Trophoblast cell (in vitro differentiated cells and primary cell): ENCODE results near the gene NACC1.

Experiments
- DNase-seq, 2 donors: peaks; one replicate each; pipeline ENCODE4 v3.0.0-alpha.2; 2016
- H2AFZ ChIP-seq: 2 replicates; pipeline ENCODE4 v1.6.1; 2013; ENCODE audit warnings: low read length, moderate library complexity, mild to moderate bottlenecking; ENCODE audit not compliant: insufficient read depth, poor library complexity
- H2AK5ac ChIP-seq: 2 replicates; pipeline ENCODE4 v1.6.1; 2013; ENCODE audit warnings: mild to moderate bottlenecking, low read length
- H2BK120ac ChIP-seq: 2 replicates; pipeline ENCODE4 v1.6.1; 2013; ENCODE audit warnings: low read length, mild to moderate bottlenecking, moderate library complexity; ENCODE audit not compliant: insufficient read depth, poor library complexity
- H2BK12ac ChIP-seq: 2 replicates; pipeline ENCODE4 v1.6.1; 2013; ENCODE audit warnings: mild to moderate bottlenecking, low read length, moderate library complexity
- H2BK5ac ChIP-seq: 2 replicates; pipeline ENCODE4 v1.6.1; 2013; ENCODE audit warnings: low read length, low read depth, moderate library complexity, mild to moderate bottlenecking; ENCODE audit not compliant: poor library complexity
- H3K14ac ChIP-seq: 2 replicates; pipeline ENCODE4 v1.6.1; 2013; ENCODE audit warnings: mild to moderate bottlenecking, low read length
- H3K18ac ChIP-seq: 2 replicates; pipeline ENCODE4 v1.6.1; 2013; ENCODE audit warnings: mild to moderate bottlenecking, low read length
- H3K23ac ChIP-seq: 2 replicates; pipeline ENCODE4 v1.6.1; 2013; ENCODE audit warnings: low read length
- H3K27ac ChIP-seq: 2 replicates; pipeline ENCODE4 v1.5.1; 2013; ENCODE audit warnings: low read depth, mild to moderate bottlenecking, inconsistent platforms, low read length, moderate library complexity
- H3K27me3 ChIP-seq: 2 replicates; pipeline ENCODE4 v1.6.1; 2013; ENCODE audit warnings: inconsistent platforms, mild to moderate bottlenecking, low read length, moderate library complexity; ENCODE audit not compliant: insufficient read depth
- H3K36me3 ChIP-seq, 2 experiments: 1 replicate in 1 of 2; 2 replicates in 1 of 2; pipeline ENCODE4 v1.6.1; 2013; ENCODE audit warnings: low read length in 2 of 2, mild to moderate bottlenecking in 2 of 2, moderate library complexity in 1 of 2; ENCODE audit not compliant: insufficient read depth in 2 of 2, control insufficient read depth in 1 of 2
- H3K4ac ChIP-seq: 2 replicates; pipeline ENCODE4 v1.6.1; 2013; ENCODE audit warnings: low read depth, mild to moderate bottlenecking, low read length, moderate library complexity
- H3K4me1 ChIP-seq, 2 experiments: 1 replicate in 1 of 2; 2 replicates in 1 of 2; pipeline ENCODE4 v1.6.1; 2013; ENCODE audit warnings: low read length in 2 of 2, mild to moderate bottlenecking in 2 of 2, moderate library complexity in 1 of 2; ENCODE audit not compliant: insufficient read depth in 2 of 2, control insufficient read depth in 1 of 2
- H3K4me2 ChIP-seq: 2 replicates; pipeline ENCODE4 v1.6.1; 2013; ENCODE audit warnings: inconsistent platforms, mild to moderate bottlenecking, low read length, moderate library complexity
- H3K4me3 ChIP-seq: 2 replicates; pipeline ENCODE4 v1.5.1; 2013; ENCODE audit warnings: mild to moderate bottlenecking, low read depth, low read length, inconsistent platforms
- H3K79me1 ChIP-seq: one replicate; pipeline ENCODE4 v1.6.1; 2013; ENCODE audit warnings: low read length
- H3K79me2 ChIP-seq: 2 replicates; pipeline ENCODE4 v1.6.1; 2013; ENCODE audit warnings: low read length, mild to moderate bottlenecking; ENCODE audit not compliant: control insufficient read depth, insufficient read depth, poor library complexity
- H3K9ac ChIP-seq: 2 replicates; pipeline ENCODE4 v1.6.1; 2013; ENCODE audit warnings: mild to moderate bottlenecking, low read length
- H3K9me3 ChIP-seq: 2 replicates; pipeline ENCODE4 v1.6.1; 2013; ENCODE audit warnings: low read depth, mild to moderate bottlenecking, control low read depth, inconsistent platforms, low read length; ENCODE audit not compliant: insufficient read depth
- H4K12ac ChIP-seq: 2 replicates; pipeline ENCODE4 v1.6.1; 2013; ENCODE audit warnings: low read depth, mild to moderate bottlenecking, low read length, moderate library complexity
- H4K8ac ChIP-seq: 2 replicates; pipeline ENCODE4 v1.6.1; 2013; ENCODE audit warnings: low read depth, mild to moderate bottlenecking, low read length, moderate library complexity
- H4K91ac ChIP-seq: one replicate; pipeline ENCODE4 v1.6.1; 2013; ENCODE audit warnings: low read depth, mild to moderate bottlenecking, low read length, moderate library complexity
- WGBS: extraction: QIAGEN DNeasy Blood & Tissue Kit; methylation state at CpG from one replicate; pipeline ENCODE4 v1.1.7; 2013; ENCODE audit warnings: missing lambda C conversion rate; ENCODE audit not compliant: insufficient read length, insufficient coverage; ENCODE audit errors: extremely low coverage; 5-methylcytosine and 5-hydroxymethylcytosine counted together

The NACC1 gene

DNA sequence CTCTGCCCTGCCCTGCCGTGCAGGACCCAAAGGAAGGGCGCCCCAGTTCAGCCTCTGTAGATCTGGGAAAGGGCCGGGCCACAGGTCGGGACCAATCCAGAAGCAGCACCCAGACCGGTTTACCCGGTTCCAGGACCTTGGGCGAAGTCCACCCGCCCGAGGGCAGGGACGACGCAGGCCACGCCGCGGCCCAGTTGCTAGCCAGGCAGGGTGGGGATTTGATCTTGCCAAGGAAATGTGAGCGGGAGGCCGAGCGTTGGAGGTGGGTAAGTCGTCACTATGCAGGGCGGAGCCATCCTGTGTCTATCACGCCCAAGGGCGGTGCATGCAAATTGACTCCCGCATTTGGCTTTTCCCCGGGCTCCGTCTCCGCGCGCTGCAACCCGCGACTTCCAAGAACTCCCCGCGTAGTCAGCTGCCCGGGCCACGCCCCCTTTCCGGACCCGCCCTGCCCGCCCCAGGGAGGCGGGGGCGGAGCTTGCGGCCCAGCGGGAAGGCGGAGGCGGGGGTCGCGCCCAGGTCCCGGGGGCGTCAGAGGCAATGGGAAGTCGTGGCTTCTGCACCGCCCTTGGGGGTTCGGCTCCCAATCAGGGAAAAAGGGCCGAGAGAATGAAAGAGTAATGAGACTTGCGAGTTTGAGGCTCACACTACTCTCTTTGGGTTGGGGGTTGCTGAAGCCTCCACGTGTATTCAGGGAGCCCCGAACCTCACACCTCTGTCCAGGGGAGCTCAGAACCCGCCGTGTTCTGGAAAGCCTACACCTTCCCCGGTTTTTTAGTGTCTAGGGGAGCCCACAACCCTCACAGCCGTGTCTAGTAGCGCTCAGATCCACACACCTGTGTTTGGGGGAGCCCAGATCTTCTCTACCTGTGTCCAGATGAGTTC is 44.9 kb downstream of the NACC1 start:
- peaks cover 49% of the 10 kb centered on the region for H3K79me1 ChIP-seq
- H4K91ac ChIP-seq, result peak overlapping the region; percentile 94
- H2BK120ac ChIP-seq, result peak overlapping the region; percentile 100
- no CpG with 5 or more reads among the region's 58 CpGs for whole genome bisulfite sequencing
- H3K27me3 ChIP-seq, result no peaks in the 10 kb centered on the region
- no peak overlapping the region for H3K23ac ChIP-seq
- peak overlapping the region; percentile 97 for H4K8ac ChIP-seq
- peak overlapping the region; percentile 50 for H3K4me2 ChIP-seq
- H3K79me2 ChIP-seq, result peaks cover 10% of the 10 kb centered on the region
- H3K9ac ChIP-seq, result peak overlapping the region; percentile 12
- H4K12ac ChIP-seq, result peak overlapping the region; percentile 95
- H3K4ac ChIP-seq, result peak overlapping the region; percentile 96
- H2BK5ac ChIP-seq, result peak overlapping the region; percentile 100
- no peak overlapping the region for H3K4me3 ChIP-seq
- H3K27ac ChIP-seq, result peak overlapping the region; percentile 96
- H3K14ac ChIP-seq, result peak overlapping the region; percentile 98
- H3K9me3 ChIP-seq, result no peaks in the 10 kb centered on the region
- H3K18ac ChIP-seq, result peak overlapping the region; percentile 97
- peaks cover 28 to 30% of the 10 kb centered on the region in 2 experiments for H3K4me1 ChIP-seq
- H2BK12ac ChIP-seq, result peak overlapping the region; percentile 99
- peak overlapping the region; percentile 99 for H2AK5ac ChIP-seq
- DNase-seq, result peak; percentile 100
- H2AFZ ChIP-seq, result peak overlapping the region; percentile 84
- no peaks in the 10 kb centered on the region for H3K36me3 ChIP-seq

DNA sequence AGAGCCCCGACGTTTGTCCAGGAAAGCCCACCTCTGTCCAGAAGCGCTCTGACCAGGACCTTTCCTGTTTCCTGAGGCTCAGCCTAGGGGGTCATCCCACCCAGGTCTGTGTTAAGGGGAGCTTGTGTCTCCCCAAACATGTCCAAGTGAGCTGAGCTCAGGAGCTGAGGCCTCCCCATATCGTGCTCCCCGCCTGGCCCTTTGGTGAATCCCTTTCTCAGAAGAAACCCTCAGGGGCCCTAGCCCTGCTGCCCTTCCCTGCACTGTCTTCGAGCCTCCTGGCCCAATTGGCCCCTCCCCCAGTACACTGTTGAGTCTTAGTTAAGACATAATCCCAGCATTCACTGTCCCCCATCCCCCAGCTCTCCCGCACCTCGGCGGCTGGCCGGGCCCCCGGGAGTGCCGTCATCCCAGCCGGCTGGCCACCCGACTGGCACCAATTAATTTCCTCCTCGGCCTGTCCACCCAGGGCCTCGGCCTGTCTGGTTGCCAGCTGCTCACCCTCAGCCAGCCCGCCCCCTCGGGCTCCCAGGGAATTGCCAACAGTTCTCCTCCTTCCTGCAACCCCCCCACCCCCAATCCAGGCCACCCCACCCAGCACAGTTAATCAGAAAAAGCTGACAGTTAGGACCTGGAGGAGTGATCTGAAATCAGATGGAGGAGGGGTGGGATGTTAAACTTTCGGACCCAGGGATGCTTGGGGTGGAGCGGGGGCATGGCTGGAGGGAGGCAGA is 45.7 kb downstream of the NACC1 start:
- H4K12ac ChIP-seq, result peak overlapping the region; percentile 95
- no peaks in the 10 kb centered on the region for H3K9me3 ChIP-seq
- peak overlapping the region; percentile 99 for H2AK5ac ChIP-seq
- H3K79me1 ChIP-seq, result peaks cover 55% of the 10 kb centered on the region
- no peak overlapping the region for H3K23ac ChIP-seq
- peak overlapping the region; percentile 96 for H3K27ac ChIP-seq
- H4K91ac ChIP-seq, result peak overlapping the region; percentile 94
- peak; percentile 79 to 81 for DNase-seq
- H2BK12ac ChIP-seq, result peak overlapping the region; percentile 99
- no peaks in the 10 kb centered on the region for H3K27me3 ChIP-seq
- H2BK5ac ChIP-seq, result peak overlapping the region; percentile 100
- WGBS, result no CpG with 5 or more reads among the region's 20 CpGs
- no peak overlapping the region for H3K9ac ChIP-seq
- peak overlapping the region; percentile 100 for H2BK120ac ChIP-seq
- H3K36me3 ChIP-seq, result no peaks in the 10 kb centered on the region
- peak overlapping the region; percentile 10 for H3K4me3 ChIP-seq
- H3K79me2 ChIP-seq, result peaks cover 10% of the 10 kb centered on the region
- peaks cover 31 to 35% of the 10 kb centered on the region in 2 experiments for H3K4me1 ChIP-seq
- peak overlapping the region; percentile 98 for H3K14ac ChIP-seq
- H3K4me2 ChIP-seq, result peak overlapping the region; percentile 50
- peak overlapping the region; percentile 97 for H4K8ac ChIP-seq
- peak overlapping the region; percentile 84 for H2AFZ ChIP-seq
- peak overlapping the region; percentile 96 for H3K4ac ChIP-seq
- H3K18ac ChIP-seq, result peak overlapping the region; percentile 97

DNA sequence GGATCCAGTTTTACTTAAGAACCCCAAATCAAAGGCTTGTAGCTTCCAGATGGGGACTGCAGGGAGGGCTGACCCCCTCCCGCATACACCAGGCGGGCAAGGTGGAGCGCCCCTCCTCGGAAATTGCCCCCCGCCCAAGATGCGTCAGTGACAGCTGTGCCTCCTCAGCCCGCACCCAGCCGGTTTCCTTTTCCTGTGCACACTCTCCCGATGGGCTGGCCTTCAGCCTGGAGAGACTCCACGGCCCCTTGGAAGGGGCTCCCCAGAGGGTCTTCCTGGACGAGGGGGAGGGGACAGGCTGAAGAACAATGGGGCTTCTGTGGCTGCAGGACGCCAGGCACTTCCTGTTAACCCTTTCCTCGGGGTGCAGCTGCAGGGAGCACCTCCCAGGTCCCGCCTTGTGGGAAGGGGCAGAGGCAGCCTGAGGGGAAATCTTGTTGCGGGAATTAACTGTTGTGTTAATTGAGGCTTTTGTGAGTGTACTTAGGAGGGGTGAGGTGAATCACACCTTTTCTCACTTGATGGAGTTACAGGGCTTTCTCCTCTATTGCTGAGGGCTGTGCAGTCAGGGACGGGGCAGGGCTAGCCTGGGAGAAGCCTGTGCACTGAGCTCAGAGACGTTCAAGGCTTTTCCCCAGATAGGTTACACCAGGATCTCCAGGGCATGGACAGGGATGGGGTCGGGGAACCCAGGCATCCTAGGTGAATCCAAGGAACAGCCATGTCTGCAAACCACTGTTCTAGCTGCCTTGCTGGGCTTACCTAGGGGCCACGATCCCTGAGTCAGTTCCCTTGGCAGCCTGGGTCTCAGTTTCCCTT is 46.5 kb downstream of the NACC1 start:
- peak overlapping the region; percentile 10 for H3K4me3 ChIP-seq
- peak overlapping the region; percentile 86 for H2AK5ac ChIP-seq
- H2AFZ ChIP-seq, result peak overlapping the region; percentile 41
- H3K23ac ChIP-seq, result no peak overlapping the region
- peak overlapping the region; percentile 96 for H3K27ac ChIP-seq
- H4K91ac ChIP-seq, result peak overlapping the region; percentile 94
- H2BK12ac ChIP-seq, result peak overlapping the region; percentile 82
- H3K4ac ChIP-seq, result peak overlapping the region; percentile 75
- peak overlapping the region; percentile 50 for H3K4me2 ChIP-seq
- peak overlapping the region; percentile 95 for H3K18ac ChIP-seq
- peaks cover 10% of the 10 kb centered on the region for H3K79me2 ChIP-seq
- peak overlapping the region; percentile 93 for H3K14ac ChIP-seq
- H4K12ac ChIP-seq, result peak overlapping the region; percentile 12
- no peaks in the 10 kb centered on the region for H3K27me3 ChIP-seq
- H3K79me1 ChIP-seq, result peaks cover 61% of the 10 kb centered on the region
- peaks cover 37 to 42% of the 10 kb centered on the region in 2 experiments for H3K4me1 ChIP-seq
- no peak overlapping the region for H3K9ac ChIP-seq
- H4K8ac ChIP-seq, result peak overlapping the region; percentile 96
- H2BK5ac ChIP-seq, result peak overlapping the region; percentile 94
- no peaks in the 10 kb centered on the region for H3K9me3 ChIP-seq
- H2BK120ac ChIP-seq, result peak overlapping the region; percentile 91
- no peaks in the 10 kb centered on the region for H3K36me3 ChIP-seq
- peak; percentile 31 to 36 for DNase-seq
- no CpG with 5 or more reads among the region's 19 CpGs for WGBS
